ENCODE measurements around the gene PTPRM.

GRCh38 chr18:7722955-7723354, 155.8 kb downstream of the PTPRM start:
- no peak for TF ChIP-seq MXI1 (IDR thresholded peaks at IDR 0.05; ENCODE audit: low read depth, low read length)
- TF ChIP-seq GABPA (IDR thresholded peaks at IDR 0.05; ENCODE audit: low read depth) = no peak
- no peak for TF ChIP-seq EZH2phosphoT487 (IDR thresholded peaks at IDR 0.05; ENCODE audit: borderline replicate concordance, low read depth)
